MCF 10A (cell line): Measurements from ENCODE around the gene ERMP1. TPM values are rescaled to one million over a fixed set of nuclear protein-coding genes. Genes with fewer than 3 reads are reported as not detected.
"Not testable (repeated sequence)": the region's sequence is repeated elsewhere in the genome, so short reads cannot be mapped to it uniquely, and the experiment has no call there.

Source experiments
- BruUV-seq: library from RNA; stranded (reverse); fragments of 400-500 nt; replicated peaks from 2 replicates; lab custom pipeline; 2021; lab: Mats Ljungman, UMichigan
- CTCF ChIA-PET: fragments of 300-600 bp; sonication (Branson Sonifier 250); formaldehyde crosslinking; extraction: SDS; loops from one replicate; lab custom pipeline; 2021; ENCODE audit warnings: antibody characterized with exemption, inconsistent platforms; lab: Yijun Ruan, JAX
- POLR2A ChIA-PET: fragments of 300-600, 350-650 bp; sonication (Branson Sonifier 250); formaldehyde crosslinking; extraction: SDS; loops from one replicate; lab custom pipeline; 2020; ENCODE audit warnings: antibody characterized with exemption, inconsistent platforms; lab: Yijun Ruan, JAX
- DNase-seq: peaks from one replicate; pipeline ENCODE4 v3.0.0-alpha.2; 2018; ENCODE audit not compliant: unreplicated experiment
- H3K27ac Mint-ChIP-seq: one replicate; pipeline ENCODE4 v1.8.0; 2022; ENCODE audit warnings: mild to moderate bottlenecking, low read depth, mixed read lengths; ENCODE audit not compliant: unreplicated experiment
- H3K27me3 Mint-ChIP-seq: one replicate; pipeline ENCODE4 v1.8.0; 2022; ENCODE audit warnings: mixed read lengths; ENCODE audit not compliant: insufficient read depth, unreplicated experiment
- H3K36me3 Mint-ChIP-seq: one replicate; pipeline ENCODE4 v1.8.0; 2022; ENCODE audit warnings: mild to moderate bottlenecking, moderate library complexity, mixed read lengths; ENCODE audit not compliant: insufficient read depth, unreplicated experiment
- H3K4me1 Mint-ChIP-seq: one replicate; pipeline ENCODE4 v1.8.0; 2022; ENCODE audit warnings: mixed read lengths; ENCODE audit not compliant: insufficient read depth, unreplicated experiment
- H3K4me3 Mint-ChIP-seq: one replicate; pipeline ENCODE4 v1.8.0; 2022; ENCODE audit warnings: mild to moderate bottlenecking, moderate library complexity, mixed read lengths; ENCODE audit not compliant: unreplicated experiment
- H3K9me3 Mint-ChIP-seq: one replicate; pipeline ENCODE4 v1.8.0; 2022; ENCODE audit warnings: mixed read lengths; ENCODE audit not compliant: unreplicated experiment
- intact Hi-C: fragments of 100-400 bp; cut with micrococcal nuclease; formaldehyde crosslinking; loops from 2 replicates; pipeline ENCODE4 v1.14.1; 2022
- total RNA-seq: library from RNA; stranded (reverse); gene quantifications from 2 replicates; pipeline ENCODE4 v1.2.3, GENCODE V29; 2022
- TF ChIP-seq, protein P1 (sequence below): fragments of 200-600 bp; IDR thresholded peaks from one replicate; pipeline ENCODE4 v1.8.0; 2022; ENCODE audit warnings: antibody characterized with exemption, mild to moderate bottlenecking; ENCODE audit not compliant: unreplicated experiment

The ERMP1 gene
- total RNA-seq, 1 experiment from 2014 or later, result 17.2 TPM

GRCh38 chr9:5787220-5787619 is 45.7 kb downstream of the ERMP1 start:
- CTCF ChIA-PET, result interaction anchor here (1.1 kb wide), 1 partner anchor 38 kb away, joined by 4 read pairs; no protein-coding TSS in a partner anchor

DNA sequence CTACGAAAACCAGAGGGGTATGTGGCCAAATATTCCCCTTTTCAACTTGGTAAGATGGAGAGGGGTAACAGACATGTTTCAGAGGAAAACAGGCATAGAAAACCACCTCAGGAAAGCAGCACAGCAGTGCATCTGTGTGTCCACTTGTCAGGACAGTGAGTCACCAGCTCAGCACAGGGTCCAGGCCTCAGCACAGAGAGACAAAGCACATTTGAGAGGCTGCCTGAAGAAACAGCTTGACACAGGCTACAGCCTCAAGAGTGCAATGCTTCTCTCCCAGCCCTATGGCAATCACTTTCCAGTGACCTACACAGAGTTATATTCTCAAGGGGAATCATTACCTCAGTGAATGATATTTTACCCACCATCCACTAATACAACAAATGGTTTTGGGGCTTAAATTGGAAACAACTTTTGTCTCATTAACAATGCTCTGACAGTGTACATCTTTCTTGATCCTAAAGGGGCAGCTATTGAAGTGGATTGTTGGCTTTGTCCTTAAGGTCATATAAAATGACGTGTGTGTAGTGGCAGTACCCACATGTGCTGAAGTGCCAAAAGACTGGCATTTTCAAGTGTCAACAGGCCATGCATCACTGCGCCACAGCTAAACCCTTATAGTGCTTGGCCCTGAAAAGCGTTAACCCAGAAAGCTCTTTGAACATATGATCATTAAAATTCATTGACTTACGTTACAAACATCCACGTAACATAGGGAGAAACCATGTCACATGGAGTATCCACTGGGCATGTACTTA is 46.4 kb downstream of the ERMP1 start:
- ChIA-PET POLR2A (interaction anchor here (0.6 to 1.5 kb wide), 2 partner anchors 17 to 986 kb away, joined by 3 read pairs; no protein-coding TSS in a partner anchor), CTCF (interaction anchor here (0.7 to 1.1 kb wide), 2 partner anchors 37 to 312 kb away, joined by 3 to 4 read pairs; no protein-coding TSS in a partner anchor)
- intact Hi-C loops, result no loop called here
- H3K9me3 Mint-ChIP-seq, result no peaks in the 10 kb centered on the region
- H3K4me1 Mint-ChIP-seq, result no peaks in the 10 kb centered on the region
- H3K4me3 Mint-ChIP-seq, result no peak overlapping the region
- no peaks in the 10 kb centered on the region for H3K27me3 Mint-ChIP-seq
- BruUV-seq, result no TSS peak
- TF ChIP-seq, protein P1, sequence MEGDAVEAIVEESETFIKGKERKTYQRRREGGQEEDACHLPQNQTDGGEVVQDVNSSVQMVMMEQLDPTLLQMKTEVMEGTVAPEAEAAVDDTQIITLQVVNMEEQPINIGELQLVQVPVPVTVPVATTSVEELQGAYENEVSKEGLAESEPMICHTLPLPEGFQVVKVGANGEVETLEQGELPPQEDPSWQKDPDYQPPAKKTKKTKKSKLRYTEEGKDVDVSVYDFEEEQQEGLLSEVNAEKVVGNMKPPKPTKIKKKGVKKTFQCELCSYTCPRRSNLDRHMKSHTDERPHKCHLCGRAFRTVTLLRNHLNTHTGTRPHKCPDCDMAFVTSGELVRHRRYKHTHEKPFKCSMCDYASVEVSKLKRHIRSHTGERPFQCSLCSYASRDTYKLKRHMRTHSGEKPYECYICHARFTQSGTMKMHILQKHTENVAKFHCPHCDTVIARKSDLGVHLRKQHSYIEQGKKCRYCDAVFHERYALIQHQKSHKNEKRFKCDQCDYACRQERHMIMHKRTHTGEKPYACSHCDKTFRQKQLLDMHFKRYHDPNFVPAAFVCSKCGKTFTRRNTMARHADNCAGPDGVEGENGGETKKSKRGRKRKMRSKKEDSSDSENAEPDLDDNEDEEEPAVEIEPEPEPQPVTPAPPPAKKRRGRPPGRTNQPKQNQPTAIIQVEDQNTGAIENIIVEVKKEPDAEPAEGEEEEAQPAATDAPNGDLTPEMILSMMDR, result no peak
- H3K36me3 Mint-ChIP-seq, result peaks cover 37% of the 10 kb centered on the region
- no peak overlapping the region for H3K27ac Mint-ChIP-seq
- no peak for DNase-seq

More at GRCh38 chr9:5787220-5787619, 45.7 kb downstream of the ERMP1 start:
- H3K4me3 Mint-ChIP-seq, result no peak overlapping the region
- H3K27ac Mint-ChIP-seq, result no peak overlapping the region
- intact Hi-C loops, result no loop called here
- POLR2A ChIA-PET, result interaction anchor here (1.5 kb wide), 1 partner anchor 16 kb away, joined by 3 read pairs; no protein-coding TSS in a partner anchor
- no peak for DNase-seq
- BruUV-seq, result no TSS peak
- H3K36me3 Mint-ChIP-seq, result peaks cover 34% of the 10 kb centered on the region
- H3K9me3 Mint-ChIP-seq, result no peaks in the 10 kb centered on the region
- TF ChIP-seq, protein P1, result no peak
- H3K27me3 Mint-ChIP-seq, result no peaks in the 10 kb centered on the region
- no peaks in the 10 kb centered on the region for H3K4me1 Mint-ChIP-seq

DNA sequence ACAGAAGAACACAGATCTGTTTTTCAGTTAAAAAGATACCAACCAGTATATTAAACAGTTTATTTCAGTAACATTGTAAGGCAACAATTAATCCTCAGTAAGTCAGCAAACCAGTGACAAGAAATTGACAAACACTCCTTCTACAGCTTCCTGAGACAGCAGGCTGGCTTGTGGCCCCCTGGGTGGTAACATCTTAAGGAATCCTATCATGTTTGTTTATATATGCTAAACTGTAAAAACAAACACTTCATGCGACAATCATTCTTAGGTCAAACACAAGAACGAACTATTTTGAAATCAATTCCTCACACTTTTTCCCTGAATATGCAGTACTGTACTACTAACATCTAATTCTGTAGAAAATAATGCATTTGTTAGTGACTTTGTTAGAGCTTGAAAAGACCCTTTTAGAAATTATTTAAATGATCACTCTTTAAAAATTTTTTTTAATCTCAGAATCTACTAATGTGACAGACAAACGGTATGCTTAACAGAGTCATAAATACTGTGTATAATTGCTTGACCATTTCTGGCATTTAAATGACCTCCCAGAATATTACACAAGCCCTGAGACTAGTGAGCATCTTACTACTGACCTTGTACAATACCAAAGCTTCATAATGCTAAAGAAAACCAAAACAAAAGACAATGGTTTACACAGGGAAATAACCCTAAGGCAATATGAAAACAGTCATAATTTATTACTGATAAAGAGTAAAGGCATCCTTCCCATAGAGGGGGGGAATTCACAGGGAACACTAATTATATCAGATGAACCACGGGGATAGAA is 48.2 kb downstream of the ERMP1 start:
- H3K4me1 Mint-ChIP-seq, result no peaks in the 10 kb centered on the region
- TF ChIP-seq, protein P1, result no peak
- intact Hi-C loops, result no loop called here
- no peak for DNase-seq
- ChIA-PET CTCF (interaction anchor here (0.6 kb wide), 1 partner anchor 37 kb away, joined by 3 read pairs; no protein-coding TSS in a partner anchor), POLR2A (no interaction called here)
- H3K27ac Mint-ChIP-seq, result no peak overlapping the region
- peaks cover 7% of the 10 kb centered on the region for H3K9me3 Mint-ChIP-seq
- no TSS peak for BruUV-seq
- H3K27me3 Mint-ChIP-seq, result no peaks in the 10 kb centered on the region
- peaks cover 42% of the 10 kb centered on the region for H3K36me3 Mint-ChIP-seq
- H3K4me3 Mint-ChIP-seq, result no peak overlapping the region

DNA sequence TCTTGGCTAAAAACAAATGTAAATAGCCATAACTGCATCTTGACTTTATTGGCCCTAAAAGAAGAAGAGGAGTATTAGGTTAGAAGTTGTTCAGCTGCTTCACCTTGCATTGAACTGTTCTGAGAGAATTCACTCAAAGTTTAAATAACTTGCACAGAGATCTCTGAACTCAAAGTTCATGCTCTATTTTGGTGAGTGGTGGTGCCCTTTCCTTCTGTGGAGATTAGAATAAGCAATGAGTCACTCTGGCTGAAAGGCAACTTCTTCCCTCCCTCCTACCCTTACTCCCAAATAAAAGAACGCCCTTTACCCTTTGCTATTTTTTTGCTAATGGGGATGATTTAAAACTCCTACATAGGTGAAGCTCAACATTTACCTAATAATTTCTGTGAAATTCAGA is 48.9 kb downstream of the ERMP1 start:
- Mint-ChIP-seq H3K4me3 (no peak overlapping the region), H3K4me1 (no peaks in the 10 kb centered on the region), H3K9me3 (peaks cover 7% of the 10 kb centered on the region), H3K36me3 (peaks cover 49% of the 10 kb centered on the region), H3K27ac (no peak overlapping the region), H3K27me3 (no peaks in the 10 kb centered on the region)
- CTCF ChIA-PET, result no interaction called here
- TF ChIP-seq, protein P1, result no peak
- POLR2A ChIA-PET, result no interaction called here
- intact Hi-C loops, result no loop called here
- no TSS peak for BruUV-seq
- no peak for DNase-seq

- H3K27me3 Mint-ChIP-seq, H3K4me1 Mint-ChIP-seq, H3K9me3 Mint-ChIP-seq, H3K4me3 Mint-ChIP-seq, intact Hi-C loops, POLR2A ChIA-PET, H3K27ac Mint-ChIP-seq, DNase-seq, BruUV-seq: not testable (repeated sequence)
- peaks cover 55% of the 10 kb centered on the region for H3K36me3 Mint-ChIP-seq
- CTCF ChIA-PET, result interaction anchor here (0.8 kb wide), 1 partner anchor 16 kb away, joined by 3 read pairs; no protein-coding TSS in a partner anchor
Observed at GRCh38 chr9:5783420-5783819, 49.5 kb downstream of the ERMP1 start.
